HepG2 (cell line): ENCODE data around the gene TRIM72.

Source experiments
- FOXC1 ChIP-seq: sonication (generic); formaldehyde crosslinking; IDR thresholded peaks from 2 replicates; pipeline ENCODE4 v1.8.0; 2022; ENCODE audit warnings: mild to moderate bottlenecking, missing genetic modification reagents, borderline replicate concordance
- HCFC1 ChIP-seq: fragments of 150-350 bp; IDR thresholded peaks from 2 replicates; pipeline ENCODE4 v1.6.1; 2014; ENCODE audit warnings: low read depth, low read length
- POLR2A ChIP-seq, 2 experiments: IDR thresholded peaks; 2 replicates each; pipeline ENCODE4 v1.6.1; 2011; ENCODE audit warnings: low read depth in 2 of 2, low read length in 2 of 2, mild to moderate bottlenecking in 1 of 2, moderate library complexity in 1 of 2; ENCODE audit not compliant: insufficient read depth in 1 of 2
- SP1 ChIP-seq, 2 experiments: fragments of 450-650 bp in 1 of 2; sonication (generic) in 1 of 2; formaldehyde crosslinking in 1 of 2; IDR thresholded peaks; 2 replicates each; pipeline versions ENCODE4 v1.4.0 to v1.6.1; 2016 to 2020; ENCODE audit warnings: missing genetic modification reagents in 1 of 2
- SP2 ChIP-seq: sonication (generic); formaldehyde crosslinking; IDR thresholded peaks from 2 replicates; pipeline ENCODE4 v1.5.1; 2020; ENCODE audit warnings: mild to moderate bottlenecking, missing genetic modification reagents
- ZNF143 ChIP-seq: sonication (generic); formaldehyde crosslinking; IDR thresholded peaks from 2 replicates; pipeline ENCODE4 v1.4.0; 2020; ENCODE audit warnings: missing genetic modification reagents
- ZNF556 ChIP-seq: sonication (generic); formaldehyde crosslinking; IDR thresholded peaks from 2 replicates; pipeline ENCODE4 v1.4.0; 2020; ENCODE audit warnings: mild to moderate bottlenecking, missing genetic modification reagents, borderline replicate concordance
- TF ChIP-seq, protein P1 (sequence below): sonication (generic); IDR thresholded peaks from 2 replicates; pipeline ENCODE4 v1.6.1; 2016; ENCODE audit warnings: low read depth, borderline replicate concordance
- TF ChIP-seq, protein P2 (sequence below): sonication (generic); formaldehyde crosslinking; IDR thresholded peaks from 2 replicates; pipeline ENCODE4 v1.4.0; 2020; ENCODE audit warnings: missing genetic modification reagents
- TF ChIP-seq, protein P3 (sequence below): sonication (generic); formaldehyde crosslinking; IDR thresholded peaks from 2 replicates; pipeline ENCODE4 v1.5.0; 2020; ENCODE audit warnings: mild to moderate bottlenecking, missing genetic modification reagents, moderate library complexity
- TF ChIP-seq, protein P4 (sequence below): sonication (generic); formaldehyde crosslinking; IDR thresholded peaks from 2 replicates; pipeline ENCODE4 v1.5.0; 2020; ENCODE audit warnings: mild to moderate bottlenecking, missing genetic modification reagents, borderline replicate concordance
- TF ChIP-seq, protein P5 (sequence below), 2 experiments: sonication (generic) in 1 of 2; formaldehyde crosslinking in 1 of 2; IDR thresholded peaks; 2 replicates each; pipeline versions ENCODE4 v1.5.1 to v1.6.1; 2011 to 2020; ENCODE audit warnings: borderline replicate concordance in 1 of 2, low read depth in 1 of 2, low read length in 1 of 2, mild to moderate bottlenecking in 1 of 2, missing genetic modification reagents in 1 of 2, moderate library complexity in 1 of 2
- TF ChIP-seq, protein P6 (sequence below): sonication (generic); formaldehyde crosslinking; IDR thresholded peaks from 2 replicates; pipeline ENCODE4 v1.4.0; 2020; ENCODE audit warnings: mild to moderate bottlenecking, missing genetic modification reagents
- TF ChIP-seq, protein P7 (sequence below): sonication (generic); formaldehyde crosslinking; IDR thresholded peaks from 2 replicates; pipeline ENCODE4 v1.4.0; 2020; ENCODE audit warnings: missing genetic modification reagents

DNA sequence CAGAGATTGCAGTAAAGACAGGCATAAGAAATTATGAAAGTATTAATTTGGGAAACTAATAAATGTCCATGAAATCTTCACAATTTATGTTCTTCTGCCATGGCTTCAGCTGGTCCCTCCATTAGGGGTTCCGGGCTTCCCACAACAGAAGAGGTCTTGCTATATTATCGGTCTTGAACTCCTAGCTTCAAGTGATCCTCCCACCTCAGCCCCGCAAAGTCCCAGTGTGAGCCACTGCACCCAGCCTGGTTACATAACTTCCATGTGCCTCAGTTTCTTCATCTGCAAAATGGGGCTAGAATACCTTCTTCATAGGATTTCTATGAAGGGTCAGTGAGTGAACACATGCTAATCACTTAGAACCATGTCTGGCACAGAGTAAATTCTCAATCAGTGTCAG is 32.4 kb downstream of the TRIM72 start:
- TF ChIP-seq ZNF143 (CRISPR knock-in tag) = no peak
- TF ChIP-seq, protein P1, sequence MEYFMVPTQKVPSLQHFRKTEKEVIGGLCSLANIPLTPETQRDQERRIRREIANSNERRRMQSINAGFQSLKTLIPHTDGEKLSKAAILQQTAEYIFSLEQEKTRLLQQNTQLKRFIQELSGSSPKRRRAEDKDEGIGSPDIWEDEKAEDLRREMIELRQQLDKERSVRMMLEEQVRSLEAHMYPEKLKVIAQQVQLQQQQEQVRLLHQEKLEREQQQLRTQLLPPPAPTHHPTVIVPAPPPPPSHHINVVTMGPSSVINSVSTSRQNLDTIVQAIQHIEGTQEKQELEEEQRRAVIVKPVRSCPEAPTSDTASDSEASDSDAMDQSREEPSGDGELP = no peak
- no peak for TF ChIP-seq FOXC1 (CRISPR knock-in tag)
- TF ChIP-seq, protein P2, sequence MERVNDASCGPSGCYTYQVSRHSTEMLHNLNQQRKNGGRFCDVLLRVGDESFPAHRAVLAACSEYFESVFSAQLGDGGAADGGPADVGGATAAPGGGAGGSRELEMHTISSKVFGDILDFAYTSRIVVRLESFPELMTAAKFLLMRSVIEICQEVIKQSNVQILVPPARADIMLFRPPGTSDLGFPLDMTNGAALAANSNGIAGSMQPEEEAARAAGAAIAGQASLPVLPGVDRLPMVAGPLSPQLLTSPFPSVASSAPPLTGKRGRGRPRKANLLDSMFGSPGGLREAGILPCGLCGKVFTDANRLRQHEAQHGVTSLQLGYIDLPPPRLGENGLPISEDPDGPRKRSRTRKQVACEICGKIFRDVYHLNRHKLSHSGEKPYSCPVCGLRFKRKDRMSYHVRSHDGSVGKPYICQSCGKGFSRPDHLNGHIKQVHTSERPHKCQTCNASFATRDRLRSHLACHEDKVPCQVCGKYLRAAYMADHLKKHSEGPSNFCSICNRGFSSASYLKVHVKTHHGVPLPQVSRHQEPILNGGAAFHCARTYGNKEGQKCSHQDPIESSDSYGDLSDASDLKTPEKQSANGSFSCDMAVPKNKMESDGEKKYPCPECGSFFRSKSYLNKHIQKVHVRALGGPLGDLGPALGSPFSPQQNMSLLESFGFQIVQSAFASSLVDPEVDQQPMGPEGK (CRISPR knock-in tag) = no peak
- TF ChIP-seq, protein P3, sequence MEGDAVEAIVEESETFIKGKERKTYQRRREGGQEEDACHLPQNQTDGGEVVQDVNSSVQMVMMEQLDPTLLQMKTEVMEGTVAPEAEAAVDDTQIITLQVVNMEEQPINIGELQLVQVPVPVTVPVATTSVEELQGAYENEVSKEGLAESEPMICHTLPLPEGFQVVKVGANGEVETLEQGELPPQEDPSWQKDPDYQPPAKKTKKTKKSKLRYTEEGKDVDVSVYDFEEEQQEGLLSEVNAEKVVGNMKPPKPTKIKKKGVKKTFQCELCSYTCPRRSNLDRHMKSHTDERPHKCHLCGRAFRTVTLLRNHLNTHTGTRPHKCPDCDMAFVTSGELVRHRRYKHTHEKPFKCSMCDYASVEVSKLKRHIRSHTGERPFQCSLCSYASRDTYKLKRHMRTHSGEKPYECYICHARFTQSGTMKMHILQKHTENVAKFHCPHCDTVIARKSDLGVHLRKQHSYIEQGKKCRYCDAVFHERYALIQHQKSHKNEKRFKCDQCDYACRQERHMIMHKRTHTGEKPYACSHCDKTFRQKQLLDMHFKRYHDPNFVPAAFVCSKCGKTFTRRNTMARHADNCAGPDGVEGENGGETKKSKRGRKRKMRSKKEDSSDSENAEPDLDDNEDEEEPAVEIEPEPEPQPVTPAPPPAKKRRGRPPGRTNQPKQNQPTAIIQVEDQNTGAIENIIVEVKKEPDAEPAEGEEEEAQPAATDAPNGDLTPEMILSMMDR (CRISPR knock-in tag) = no peak
- TF ChIP-seq SP2 (CRISPR knock-in tag) = no peak
- no peak for TF ChIP-seq SP1 (IDR thresholded peaks at IDR 0.05)
- TF ChIP-seq SP1 (CRISPR knock-in tag; IDR thresholded peaks at IDR 0.05) = no peak
- TF ChIP-seq POLR2A (IDR thresholded peaks at IDR 0.05; ENCODE audit: insufficient read depth in 1 of 2, low read depth in 2 of 2, low read length in 2 of 2) = no peak
- TF ChIP-seq ZNF556 (CRISPR knock-in tag) = no peak
- TF ChIP-seq, protein P4, sequence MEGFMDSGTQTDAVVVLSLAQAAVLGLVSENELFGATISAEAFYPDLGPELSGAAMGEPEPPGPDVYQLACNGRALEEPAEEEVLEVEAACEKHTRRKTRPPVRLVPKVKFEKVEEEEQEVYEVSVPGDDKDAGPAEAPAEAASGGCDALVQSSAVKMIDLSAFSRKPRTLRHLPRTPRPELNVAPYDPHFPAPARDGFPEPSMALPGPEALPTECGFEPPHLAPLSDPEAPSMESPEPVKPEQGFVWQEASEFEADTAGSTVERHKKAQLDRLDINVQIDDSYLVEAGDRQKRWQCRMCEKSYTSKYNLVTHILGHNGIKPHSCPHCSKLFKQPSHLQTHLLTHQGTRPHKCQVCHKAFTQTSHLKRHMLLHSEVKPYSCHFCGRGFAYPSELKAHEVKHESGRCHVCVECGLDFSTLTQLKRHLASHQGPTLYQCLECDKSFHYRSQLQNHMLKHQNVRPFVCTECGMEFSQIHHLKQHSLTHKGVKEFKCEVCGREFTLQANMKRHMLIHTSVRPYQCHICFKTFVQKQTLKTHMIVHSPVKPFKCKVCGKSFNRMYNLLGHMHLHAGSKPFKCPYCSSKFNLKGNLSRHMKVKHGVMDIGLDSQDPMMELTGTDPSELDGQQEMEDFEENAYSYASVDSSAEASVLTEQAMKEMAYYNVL (CRISPR knock-in tag) = no peak
- TF ChIP-seq, protein P5, sequence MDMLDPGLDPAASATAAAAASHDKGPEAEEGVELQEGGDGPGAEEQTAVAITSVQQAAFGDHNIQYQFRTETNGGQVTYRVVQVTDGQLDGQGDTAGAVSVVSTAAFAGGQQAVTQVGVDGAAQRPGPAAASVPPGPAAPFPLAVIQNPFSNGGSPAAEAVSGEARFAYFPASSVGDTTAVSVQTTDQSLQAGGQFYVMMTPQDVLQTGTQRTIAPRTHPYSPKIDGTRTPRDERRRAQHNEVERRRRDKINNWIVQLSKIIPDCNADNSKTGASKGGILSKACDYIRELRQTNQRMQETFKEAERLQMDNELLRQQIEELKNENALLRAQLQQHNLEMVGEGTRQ (IDR thresholded peaks at IDR 0.05; ENCODE audit: low read depth, low read length) = no peak
- TF ChIP-seq, protein P5 (CRISPR knock-in tag; IDR thresholded peaks at IDR 0.05; ENCODE audit: borderline replicate concordance) = no peak
- TF ChIP-seq, protein P6, sequence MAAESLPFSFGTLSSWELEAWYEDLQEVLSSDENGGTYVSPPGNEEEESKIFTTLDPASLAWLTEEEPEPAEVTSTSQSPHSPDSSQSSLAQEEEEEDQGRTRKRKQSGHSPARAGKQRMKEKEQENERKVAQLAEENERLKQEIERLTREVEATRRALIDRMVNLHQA (CRISPR knock-in tag) = no peak
- TF ChIP-seq, protein P7, sequence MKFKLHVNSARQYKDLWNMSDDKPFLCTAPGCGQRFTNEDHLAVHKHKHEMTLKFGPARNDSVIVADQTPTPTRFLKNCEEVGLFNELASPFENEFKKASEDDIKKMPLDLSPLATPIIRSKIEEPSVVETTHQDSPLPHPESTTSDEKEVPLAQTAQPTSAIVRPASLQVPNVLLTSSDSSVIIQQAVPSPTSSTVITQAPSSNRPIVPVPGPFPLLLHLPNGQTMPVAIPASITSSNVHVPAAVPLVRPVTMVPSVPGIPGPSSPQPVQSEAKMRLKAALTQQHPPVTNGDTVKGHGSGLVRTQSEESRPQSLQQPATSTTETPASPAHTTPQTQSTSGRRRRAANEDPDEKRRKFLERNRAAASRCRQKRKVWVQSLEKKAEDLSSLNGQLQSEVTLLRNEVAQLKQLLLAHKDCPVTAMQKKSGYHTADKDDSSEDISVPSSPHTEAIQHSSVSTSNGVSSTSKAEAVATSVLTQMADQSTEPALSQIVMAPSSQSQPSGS (CRISPR knock-in tag) = no peak
- no peak for TF ChIP-seq HCFC1
